GM19025 (cell line): ENCODE measurements around the gene RNASEH2B.

ENCODE experiments used
- ATAC-seq: cut with Tn5 transposase; IDR thresholded peaks from one replicate; pipeline ENCODE4 v1.9.1; 2021; ENCODE audit warnings: mild to moderate bottlenecking, low read depth, moderate library complexity; ENCODE audit not compliant: unreplicated experiment

The RNASEH2B gene

GRCh38 chr13:50905256-50905655 is 4.3 kb upstream of the RNASEH2B start:
- ATAC-seq = no peak

- no peak for ATAC-seq
Measured at GRCh38 chr13:50907781-50908180, 1.8 kb upstream of the RNASEH2B start.

- ATAC-seq = no peak
Measured at GRCh38 chr13:50908371-50908770, 1.2 kb upstream of the RNASEH2B start.

GRCh38 chr13:50910485-50910805 is 854 bp downstream of the RNASEH2B start:
- ATAC-seq = no peak

GRCh38 chr13:50911081-50911631 is 1.6 kb downstream of the RNASEH2B start:
- ATAC-seq = no peak

- ATAC-seq = peak; percentile 36
Measured at GRCh38 chr13:50911937-50912795, 2.6 kb downstream of the RNASEH2B start.

- no peak for ATAC-seq
Measured at GRCh38 chr13:50912851-50913250, 3.3 kb downstream of the RNASEH2B start.

- ATAC-seq = no peak
Measured at GRCh38 chr13:50914176-50914700, 4.6 kb downstream of the RNASEH2B start.

GRCh38 chr13:50914848-50915247 is 5.3 kb downstream of the RNASEH2B start:
- ATAC-seq = no peak

- ATAC-seq = no peak
Measured at GRCh38 chr13:50915565-50915964, 6.0 kb downstream of the RNASEH2B start.

GRCh38 chr13:50916701-50917184 is 7.2 kb downstream of the RNASEH2B start:
- no peak for ATAC-seq

GRCh38 chr13:50917572-50917971 is 8.0 kb downstream of the RNASEH2B start:
- no peak for ATAC-seq

- ATAC-seq = no peak
Measured at GRCh38 chr13:50918567-50918966, 9.0 kb downstream of the RNASEH2B start.

GRCh38 chr13:50919277-50919676 is 9.7 kb downstream of the RNASEH2B start:
- ATAC-seq = no peak

- ATAC-seq = no peak
Measured at GRCh38 chr13:50921706-50922105, 12.1 kb downstream of the RNASEH2B start.

GRCh38 chr13:50923272-50923671 is 13.7 kb downstream of the RNASEH2B start:
- no peak for ATAC-seq

GRCh38 chr13:50924025-50924424 is 14.4 kb downstream of the RNASEH2B start:
- no peak for ATAC-seq

GRCh38 chr13:50927701-50928100 is 18.1 kb downstream of the RNASEH2B start:
- ATAC-seq = no peak

- ATAC-seq = no peak
Measured at GRCh38 chr13:50928102-50928501, 18.5 kb downstream of the RNASEH2B start.

- no peak for ATAC-seq
Measured at GRCh38 chr13:50928659-50929462, 19.3 kb downstream of the RNASEH2B start.

GRCh38 chr13:50932091-50932490 is 22.5 kb downstream of the RNASEH2B start:
- no peak for ATAC-seq
